ENCODE measurements around the gene GPR39.

GPR39 gene

DNA sequence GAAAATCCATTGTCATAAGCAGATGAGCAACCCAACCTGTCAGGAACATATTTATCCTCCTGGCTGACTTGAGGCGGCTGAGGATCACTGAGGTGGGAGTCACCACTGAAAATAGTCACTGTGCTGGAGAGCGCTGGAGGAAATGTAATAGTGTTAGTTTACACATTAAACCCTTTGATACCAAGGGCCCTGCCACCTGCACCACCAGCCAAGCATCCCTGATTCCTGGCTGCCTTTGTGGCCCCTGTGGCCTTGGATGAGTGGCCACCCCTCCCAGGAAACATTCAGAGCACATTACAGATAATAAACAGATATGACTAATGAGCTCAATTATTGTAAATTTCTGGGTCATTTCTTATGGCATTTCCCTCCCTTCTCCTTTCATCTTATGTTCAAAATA lies 147.5 kb downstream of the GPR39 start:
- H3K9ac ChIP-seq (ENCODE audit: low read length in 5 of 5), result no peak overlapping the region
- H3K9me3 ChIP-seq (ENCODE audit: control insufficient read depth in 5 of 5, low read length in 5 of 5), result peaks cover 0 to 2% (median 0%) of the 10 kb centered on the region in 5 donors
- H3K27me3 ChIP-seq (ENCODE audit: control insufficient read depth in 5 of 5, insufficient read depth in 4 of 5, low read length in 5 of 5), result no peaks in the 10 kb centered on the region
- no peak overlapping the region for H3K4me3 ChIP-seq (ENCODE audit: low read depth in 1 of 5, low read length in 5 of 5)
- H3K4me1 ChIP-seq (ENCODE audit: control insufficient read depth in 5 of 5, insufficient read depth in 5 of 5, low read length in 5 of 5), result peaks cover 0 to 8% (median 0%) of the 10 kb centered on the region in 5 donors
- H3K27ac ChIP-seq (ENCODE audit: low read depth, low read length), result no peak overlapping the region
- H3K36me3 ChIP-seq (ENCODE audit: control insufficient read depth in 5 of 5, insufficient read depth in 5 of 5, low read length in 5 of 5), result no peaks in the 10 kb centered on the region

DNA sequence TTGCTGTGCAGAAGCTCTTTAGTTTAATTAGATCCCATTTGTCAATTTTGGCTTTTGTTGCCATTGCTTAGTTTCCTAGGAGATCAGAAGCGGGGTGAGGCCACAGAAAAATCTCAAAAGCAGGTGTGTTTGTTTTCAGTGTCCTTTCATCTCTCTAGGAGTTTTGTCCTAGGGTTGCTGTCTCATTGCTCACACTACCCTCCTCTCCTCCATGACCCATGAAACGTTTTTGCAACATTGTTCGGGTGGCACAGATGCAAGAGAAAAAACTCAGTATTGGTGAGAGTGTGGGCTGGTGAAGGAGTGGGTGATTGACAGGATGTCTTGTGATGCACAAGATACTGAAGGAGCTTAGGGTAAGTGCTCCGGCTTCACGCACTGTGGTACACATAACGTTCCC lies 149.8 kb downstream of the GPR39 start:
- Histone ChIP-seq H3K4me1 (ENCODE audit: control insufficient read depth in 5 of 5, insufficient read depth in 5 of 5, low read length in 5 of 5) (peaks cover 0 to 3% (median 0%) of the 10 kb centered on the region in 5 donors), H3K27ac (ENCODE audit: low read depth, low read length) (no peak overlapping the region), H3K36me3 (ENCODE audit: control insufficient read depth in 5 of 5, insufficient read depth in 5 of 5, low read length in 5 of 5) (no peaks in the 10 kb centered on the region), H3K9ac (ENCODE audit: low read length in 5 of 5) (no peak overlapping the region), H3K4me3 (ENCODE audit: low read depth in 1 of 5, low read length in 5 of 5) (no peak overlapping the region), H3K9me3 (ENCODE audit: control insufficient read depth in 5 of 5, low read length in 5 of 5) (peaks cover 0 to 2% (median 0%) of the 10 kb centered on the region in 5 donors), H3K27me3 (ENCODE audit: control insufficient read depth in 5 of 5, insufficient read depth in 4 of 5, low read length in 5 of 5) (no peaks in the 10 kb centered on the region)

DNA sequence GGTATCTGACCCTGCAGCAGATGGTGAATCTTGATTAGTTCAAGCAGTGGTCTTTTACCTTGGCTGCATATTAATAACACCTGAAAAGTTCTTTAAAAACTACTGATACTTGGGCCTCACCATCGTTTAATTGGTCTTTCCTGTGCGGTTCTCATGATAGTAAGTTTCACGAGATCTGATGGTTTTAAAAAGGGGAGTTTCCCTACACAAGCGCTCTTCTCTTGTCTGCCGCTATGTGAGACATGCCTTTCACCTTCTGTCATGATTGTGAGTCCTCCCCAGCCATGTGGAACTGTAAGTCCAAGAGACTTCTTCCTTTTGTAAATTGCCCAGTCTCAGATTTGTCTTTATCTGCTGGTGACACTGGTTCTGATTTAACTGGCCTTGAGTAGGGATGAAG lies 151.1 kb downstream of the GPR39 start:
- Histone ChIP-seq H3K9ac (ENCODE audit: low read length in 5 of 5) (no peak overlapping the region), H3K36me3 (ENCODE audit: control insufficient read depth in 5 of 5, insufficient read depth in 5 of 5, low read length in 5 of 5) (no peaks in the 10 kb centered on the region), H3K27me3 (ENCODE audit: control insufficient read depth in 5 of 5, insufficient read depth in 4 of 5, low read length in 5 of 5) (no peaks in the 10 kb centered on the region), H3K27ac (ENCODE audit: low read depth, low read length) (no peak overlapping the region), H3K4me3 (ENCODE audit: low read depth in 1 of 5, low read length in 5 of 5) (no peak overlapping the region), H3K9me3 (ENCODE audit: control insufficient read depth in 5 of 5, low read length in 5 of 5) (peaks cover 0 to 2% (median 0%) of the 10 kb centered on the region in 5 donors), H3K4me1 (ENCODE audit: control insufficient read depth in 5 of 5, insufficient read depth in 5 of 5, low read length in 5 of 5) (peaks cover 0 to 3% (median 0%) of the 10 kb centered on the region in 5 donors)

DNA sequence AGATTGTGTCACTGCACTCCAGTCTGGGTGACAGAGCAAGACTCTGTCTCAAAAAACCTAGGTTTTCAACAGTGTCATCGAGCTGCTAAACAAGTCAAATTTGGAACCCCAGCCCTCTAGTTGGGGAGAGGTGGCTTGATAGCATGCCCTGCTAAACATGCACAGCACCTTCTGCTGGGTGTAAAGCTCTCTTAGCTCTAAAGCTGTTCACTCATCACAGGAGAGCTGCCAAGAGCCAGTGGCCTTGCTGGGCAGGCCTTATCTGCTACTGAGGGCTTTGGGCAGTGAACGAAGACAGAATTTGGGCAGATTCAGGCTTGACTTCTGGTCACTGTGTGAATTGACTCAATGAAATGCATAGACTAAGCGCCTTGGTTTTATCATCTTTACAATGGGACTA lies 152.1 kb downstream of the GPR39 start:
- Histone ChIP-seq H3K9me3 (ENCODE audit: control insufficient read depth in 5 of 5, low read length in 5 of 5) (peaks cover 0 to 2% (median 0%) of the 10 kb centered on the region in 5 donors), H3K36me3 (ENCODE audit: control insufficient read depth in 5 of 5, insufficient read depth in 5 of 5, low read length in 5 of 5) (no peaks in the 10 kb centered on the region), H3K9ac (ENCODE audit: low read length in 5 of 5) (no peak overlapping the region), H3K27ac (ENCODE audit: low read depth, low read length) (no peak overlapping the region), H3K27me3 (ENCODE audit: control insufficient read depth in 5 of 5, insufficient read depth in 4 of 5, low read length in 5 of 5) (no peaks in the 10 kb centered on the region), H3K4me3 (ENCODE audit: low read depth in 1 of 5, low read length in 5 of 5) (no peak overlapping the region), H3K4me1 (ENCODE audit: control insufficient read depth in 5 of 5, insufficient read depth in 5 of 5, low read length in 5 of 5) (peaks cover 0 to 3% (median 0%) of the 10 kb centered on the region in 5 donors)

DNA sequence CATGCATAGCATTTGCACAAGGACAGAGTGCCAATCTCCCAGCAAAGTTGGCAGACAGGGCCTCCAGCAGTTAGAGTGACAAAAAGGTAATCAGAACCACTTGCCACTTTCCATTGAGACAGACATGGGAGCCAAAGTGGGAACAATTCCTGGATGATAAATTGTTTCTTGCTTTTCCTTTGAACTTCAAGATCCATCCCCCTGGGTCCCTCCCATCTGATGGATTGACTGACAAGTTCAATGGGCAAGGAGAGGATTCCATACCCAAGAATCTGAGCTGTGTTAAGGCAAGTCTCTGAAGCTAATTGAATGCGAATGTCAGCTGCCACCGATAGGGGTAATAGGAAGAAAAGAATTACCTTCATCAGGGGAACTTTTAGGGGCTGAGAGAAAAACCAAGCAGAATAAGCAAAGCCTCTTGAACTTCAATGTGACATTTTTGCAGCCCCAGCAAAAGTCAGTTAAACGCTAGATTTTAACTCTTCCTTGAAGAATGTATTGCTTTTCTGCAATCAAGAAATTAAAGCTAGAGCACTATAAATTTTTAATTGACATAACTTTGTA lies 156.9 kb downstream of the GPR39 start:
- no peaks in the 10 kb centered on the region for H3K36me3 ChIP-seq (ENCODE audit: control insufficient read depth in 5 of 5, insufficient read depth in 5 of 5, low read length in 5 of 5)
- no peaks in the 10 kb centered on the region for H3K27me3 ChIP-seq (ENCODE audit: control insufficient read depth in 5 of 5, insufficient read depth in 4 of 5, low read length in 5 of 5)
- no peak overlapping the region for H3K4me3 ChIP-seq (ENCODE audit: low read depth in 1 of 5, low read length in 5 of 5)
- H3K27ac ChIP-seq (ENCODE audit: low read depth, low read length), result no peak overlapping the region
- peaks cover 0 to 4% (median 0%) of the 10 kb centered on the region in 5 donors for H3K9me3 ChIP-seq (ENCODE audit: control insufficient read depth in 5 of 5, low read length in 5 of 5)
- no peak overlapping the region for H3K9ac ChIP-seq (ENCODE audit: low read length in 5 of 5)
- peaks cover 0 to 3% (median 0%) of the 10 kb centered on the region in 5 donors for H3K4me1 ChIP-seq (ENCODE audit: control insufficient read depth in 5 of 5, insufficient read depth in 5 of 5, low read length in 5 of 5)

DNA sequence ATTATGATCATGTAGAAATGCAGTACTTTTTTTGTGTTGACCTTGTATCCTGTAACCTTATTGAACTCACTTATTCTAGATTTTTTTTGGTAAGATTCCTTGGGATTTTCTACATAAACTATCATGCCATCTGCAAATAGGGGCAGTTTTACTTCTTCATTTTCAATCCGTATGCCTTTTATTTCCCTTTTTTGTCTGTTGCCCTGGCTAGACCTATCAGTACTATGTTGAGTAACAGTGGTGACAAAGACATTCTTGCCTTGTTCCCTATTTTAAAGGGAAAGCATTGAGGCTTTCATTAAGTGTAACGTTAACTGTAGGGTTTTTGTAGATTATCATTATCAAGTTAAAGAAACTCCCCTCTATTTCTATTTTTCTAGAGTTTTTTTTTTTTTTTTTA lies 161.1 kb downstream of the GPR39 start:
- Histone ChIP-seq H3K36me3 (ENCODE audit: control insufficient read depth in 5 of 5, insufficient read depth in 5 of 5, low read length in 5 of 5) (no peaks in the 10 kb centered on the region), H3K4me3 (ENCODE audit: low read depth in 1 of 5, low read length in 5 of 5) (no peak overlapping the region), H3K4me1 (ENCODE audit: control insufficient read depth in 5 of 5, insufficient read depth in 5 of 5, low read length in 5 of 5) (no peaks in the 10 kb centered on the region), H3K9me3 (ENCODE audit: control insufficient read depth in 5 of 5, low read length in 5 of 5) (peaks cover 0 to 4% (median 0%) of the 10 kb centered on the region in 5 donors), H3K27ac (ENCODE audit: low read depth, low read length) (no peak overlapping the region), H3K9ac (ENCODE audit: low read length in 5 of 5) (no peak overlapping the region), H3K27me3 (ENCODE audit: control insufficient read depth in 5 of 5, insufficient read depth in 4 of 5, low read length in 5 of 5) (no peaks in the 10 kb centered on the region)

DNA sequence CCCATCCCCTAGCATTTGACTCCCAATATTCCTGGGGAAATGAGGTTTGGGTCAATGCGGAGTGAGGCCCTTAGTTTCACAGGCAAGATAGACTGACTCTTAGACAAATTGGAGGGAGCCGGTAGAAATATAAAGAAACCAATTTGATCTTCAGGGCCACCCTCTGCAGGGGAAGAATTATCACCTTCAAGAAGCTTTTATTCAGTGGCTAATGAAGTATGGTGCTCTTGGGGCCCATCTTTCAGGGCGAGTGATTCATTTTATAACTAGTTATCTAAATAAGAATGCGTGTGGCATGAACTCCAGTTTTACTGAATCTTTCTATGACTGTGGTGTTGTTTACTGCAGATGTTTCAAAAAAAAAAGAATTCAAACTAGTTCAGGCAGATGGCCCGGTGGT lies 165.0 kb downstream of the GPR39 start:
- H3K27me3 ChIP-seq (ENCODE audit: control insufficient read depth in 5 of 5, insufficient read depth in 4 of 5, low read length in 5 of 5), result no peaks in the 10 kb centered on the region
- H3K27ac ChIP-seq (ENCODE audit: low read depth, low read length), result no peak overlapping the region

DNA sequence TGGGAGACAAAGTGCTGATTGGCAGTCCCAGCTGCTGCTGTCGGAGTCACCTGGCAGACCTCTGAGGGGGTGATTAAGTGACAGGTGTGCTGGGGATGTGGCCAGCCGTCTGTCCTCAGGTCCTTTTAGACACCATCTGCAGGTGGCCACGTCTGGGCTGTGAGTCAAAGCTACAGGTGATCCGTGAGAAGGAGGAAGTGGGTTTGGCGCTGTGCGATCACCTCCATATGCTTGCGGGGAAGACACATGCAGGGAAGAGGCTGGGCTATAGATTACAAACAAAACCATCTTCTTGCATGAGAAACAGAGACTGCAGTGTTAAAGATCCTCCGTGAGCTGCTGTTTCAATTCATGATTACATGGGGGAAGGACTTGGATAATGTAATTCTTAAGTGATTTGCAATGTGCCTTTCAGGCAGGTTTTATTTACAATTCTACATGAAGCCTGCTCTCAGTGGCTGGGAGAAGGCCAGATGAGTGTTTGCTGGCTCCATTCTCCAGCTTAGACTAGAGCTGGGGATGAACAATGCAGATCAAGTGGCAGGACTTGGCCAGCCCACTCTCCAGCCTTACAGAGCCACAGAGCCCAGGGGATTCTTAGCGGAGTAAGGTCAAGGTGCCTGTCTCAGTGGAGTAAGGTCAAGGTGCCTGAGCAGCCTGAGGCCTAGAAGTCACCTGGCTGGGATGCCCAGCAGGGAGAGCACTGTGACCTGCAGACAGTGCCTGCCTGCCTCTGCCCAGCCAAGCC lies 165.6 kb downstream of the GPR39 start:
- H3K9me3 ChIP-seq (ENCODE audit: control insufficient read depth in 5 of 5, low read length in 5 of 5), result no peaks in the 10 kb centered on the region
- no peaks in the 10 kb centered on the region for H3K4me1 ChIP-seq (ENCODE audit: control insufficient read depth in 5 of 5, insufficient read depth in 5 of 5, low read length in 5 of 5)
- H3K4me3 ChIP-seq (ENCODE audit: low read depth in 1 of 5, low read length in 5 of 5), result no peak overlapping the region
- no peaks in the 10 kb centered on the region for H3K36me3 ChIP-seq (ENCODE audit: control insufficient read depth in 5 of 5, insufficient read depth in 5 of 5, low read length in 5 of 5)
- H3K9ac ChIP-seq (ENCODE audit: low read length in 5 of 5), result no peak overlapping the region
- H3K27me3 ChIP-seq (ENCODE audit: control insufficient read depth in 5 of 5, insufficient read depth in 4 of 5, low read length in 5 of 5), result no peaks in the 10 kb centered on the region
- H3K27ac ChIP-seq (ENCODE audit: low read depth, low read length), result no peak overlapping the region

More for the DNA sequence above, 165.0 kb downstream of the GPR39 start:
- Histone ChIP-seq H3K9me3 (ENCODE audit: control insufficient read depth in 5 of 5, low read length in 5 of 5) (no peaks in the 10 kb centered on the region), H3K4me1 (ENCODE audit: control insufficient read depth in 5 of 5, insufficient read depth in 5 of 5, low read length in 5 of 5) (no peaks in the 10 kb centered on the region), H3K36me3 (ENCODE audit: control insufficient read depth in 5 of 5, insufficient read depth in 5 of 5, low read length in 5 of 5) (no peaks in the 10 kb centered on the region), H3K9ac (ENCODE audit: low read length in 5 of 5) (no peak overlapping the region), H3K4me3 (ENCODE audit: low read depth in 1 of 5, low read length in 5 of 5) (no peak overlapping the region)

DNA sequence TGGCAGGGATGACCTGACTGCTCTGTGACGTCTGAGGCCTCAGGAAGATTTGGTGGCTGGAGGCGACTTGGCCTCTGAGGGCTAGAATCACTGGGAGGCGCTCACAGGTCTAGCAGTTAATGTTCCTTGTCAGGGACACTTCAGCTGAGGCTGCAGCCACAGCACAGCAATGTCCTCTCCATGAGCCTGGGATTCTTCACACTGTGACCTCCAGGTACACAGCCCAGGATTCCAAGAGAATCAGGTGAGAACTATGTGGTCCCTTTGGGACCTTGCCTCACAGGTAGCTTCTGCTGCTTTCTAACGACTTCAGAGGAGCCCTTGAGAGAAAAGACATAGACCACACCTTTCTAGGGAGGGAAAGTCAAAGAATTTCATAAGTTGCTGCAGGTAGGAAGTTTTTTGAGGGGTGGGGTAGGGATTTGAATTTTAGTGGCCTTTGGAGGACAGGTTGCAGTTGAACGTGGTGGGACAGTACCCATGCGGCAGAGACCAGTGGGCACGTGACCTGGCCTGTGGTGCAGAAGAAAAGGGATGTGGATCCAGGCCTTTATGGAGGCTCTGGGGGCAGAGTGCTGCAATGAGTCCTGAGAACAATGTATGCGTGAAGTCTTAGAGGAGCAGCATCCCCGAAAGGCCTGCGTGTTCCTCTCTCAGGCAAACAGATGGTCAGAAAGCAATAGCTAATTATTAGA lies 167.2 kb downstream of the GPR39 start:
- no peak overlapping the region for H3K4me3 ChIP-seq (ENCODE audit: low read depth in 1 of 5, low read length in 5 of 5)
- H3K36me3 ChIP-seq (ENCODE audit: control insufficient read depth in 5 of 5, insufficient read depth in 5 of 5, low read length in 5 of 5), result no peaks in the 10 kb centered on the region
- H3K9me3 ChIP-seq (ENCODE audit: control insufficient read depth in 5 of 5, low read length in 5 of 5), result no peaks in the 10 kb centered on the region
- H3K27ac ChIP-seq (ENCODE audit: low read depth, low read length), result no peak overlapping the region
- H3K27me3 ChIP-seq (ENCODE audit: control insufficient read depth in 5 of 5, insufficient read depth in 4 of 5, low read length in 5 of 5), result no peaks in the 10 kb centered on the region
- no peaks in the 10 kb centered on the region for H3K4me1 ChIP-seq (ENCODE audit: control insufficient read depth in 5 of 5, insufficient read depth in 5 of 5, low read length in 5 of 5)
- H3K9ac ChIP-seq (ENCODE audit: low read length in 5 of 5), result no peak overlapping the region

Measured in subcutaneous abdominal adipose tissue (tissue), 5 donors.